ENCODE measurements around the gene B9D1. TPM values are rescaled to one million over a fixed set of nuclear protein-coding genes. Genes with fewer than 3 reads are reported as not detected.

B9D1 gene
- total and polyA plus RNA-seq, 2 of the 13 experiments (the other 11 are each of a cell fraction or from before 2014, with no cell fraction given), result 27.7 to 31.1 TPM

DNA sequence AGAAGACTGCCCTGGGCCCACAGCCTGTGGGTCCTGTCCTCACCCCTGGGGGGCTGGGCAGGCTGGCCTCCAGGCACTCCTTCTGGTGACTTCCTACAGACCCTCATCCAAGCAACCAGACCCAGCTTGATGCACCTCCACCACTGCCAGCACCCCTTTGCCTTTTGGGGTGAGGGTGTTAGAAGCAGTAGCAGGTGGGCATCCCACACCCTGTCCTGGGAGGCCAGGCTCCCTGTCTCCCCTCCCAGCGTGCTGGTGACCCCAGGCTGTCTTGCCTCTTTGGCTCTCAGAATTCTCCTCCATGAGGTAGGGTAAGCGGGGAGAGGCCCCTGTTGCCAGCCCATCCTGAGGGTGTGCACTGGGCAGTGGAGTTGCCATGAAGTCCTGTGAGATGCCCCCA, 33.4 kb downstream of the B9D1 start (continued):
- TF ChIP-seq, protein P1, sequence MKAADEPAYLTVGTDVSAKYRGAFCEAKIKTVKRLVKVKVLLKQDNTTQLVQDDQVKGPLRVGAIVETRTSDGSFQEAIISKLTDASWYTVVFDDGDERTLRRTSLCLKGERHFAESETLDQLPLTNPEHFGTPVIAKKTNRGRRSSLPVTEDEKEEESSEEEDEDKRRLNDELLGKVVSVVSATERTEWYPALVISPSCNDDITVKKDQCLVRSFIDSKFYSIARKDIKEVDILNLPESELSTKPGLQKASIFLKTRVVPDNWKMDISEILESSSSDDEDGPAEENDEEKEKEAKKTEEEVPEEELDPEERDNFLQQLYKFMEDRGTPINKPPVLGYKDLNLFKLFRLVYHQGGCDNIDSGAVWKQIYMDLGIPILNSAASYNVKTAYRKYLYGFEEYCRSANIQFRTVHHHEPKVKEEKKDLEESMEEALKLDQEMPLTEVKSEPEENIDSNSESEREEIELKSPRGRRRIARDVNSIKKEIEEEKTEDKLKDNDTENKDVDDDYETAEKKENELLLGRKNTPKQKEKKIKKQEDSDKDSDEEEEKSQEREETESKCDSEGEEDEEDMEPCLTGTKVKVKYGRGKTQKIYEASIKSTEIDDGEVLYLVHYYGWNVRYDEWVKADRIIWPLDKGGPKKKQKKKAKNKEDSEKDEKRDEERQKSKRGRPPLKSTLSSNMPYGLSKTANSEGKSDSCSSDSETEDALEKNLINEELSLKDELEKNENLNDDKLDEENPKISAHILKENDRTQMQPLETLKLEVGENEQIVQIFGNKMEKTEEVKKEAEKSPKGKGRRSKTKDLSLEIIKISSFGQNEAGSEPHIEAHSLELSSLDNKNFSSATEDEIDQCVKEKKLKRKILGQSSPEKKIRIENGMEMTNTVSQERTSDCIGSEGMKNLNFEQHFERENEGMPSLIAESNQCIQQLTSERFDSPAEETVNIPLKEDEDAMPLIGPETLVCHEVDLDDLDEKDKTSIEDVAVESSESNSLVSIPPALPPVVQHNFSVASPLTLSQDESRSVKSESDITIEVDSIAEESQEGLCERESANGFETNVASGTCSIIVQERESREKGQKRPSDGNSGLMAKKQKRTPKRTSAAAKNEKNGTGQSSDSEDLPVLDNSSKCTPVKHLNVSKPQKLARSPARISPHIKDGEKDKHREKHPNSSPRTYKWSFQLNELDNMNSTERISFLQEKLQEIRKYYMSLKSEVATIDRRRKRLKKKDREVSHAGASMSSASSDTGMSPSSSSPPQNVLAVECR (CRISPR knock-in tag; IDR thresholded peaks at IDR 0.05; ENCODE audit: borderline replicate concordance), result no peak
- TF ChIP-seq, protein P2, sequence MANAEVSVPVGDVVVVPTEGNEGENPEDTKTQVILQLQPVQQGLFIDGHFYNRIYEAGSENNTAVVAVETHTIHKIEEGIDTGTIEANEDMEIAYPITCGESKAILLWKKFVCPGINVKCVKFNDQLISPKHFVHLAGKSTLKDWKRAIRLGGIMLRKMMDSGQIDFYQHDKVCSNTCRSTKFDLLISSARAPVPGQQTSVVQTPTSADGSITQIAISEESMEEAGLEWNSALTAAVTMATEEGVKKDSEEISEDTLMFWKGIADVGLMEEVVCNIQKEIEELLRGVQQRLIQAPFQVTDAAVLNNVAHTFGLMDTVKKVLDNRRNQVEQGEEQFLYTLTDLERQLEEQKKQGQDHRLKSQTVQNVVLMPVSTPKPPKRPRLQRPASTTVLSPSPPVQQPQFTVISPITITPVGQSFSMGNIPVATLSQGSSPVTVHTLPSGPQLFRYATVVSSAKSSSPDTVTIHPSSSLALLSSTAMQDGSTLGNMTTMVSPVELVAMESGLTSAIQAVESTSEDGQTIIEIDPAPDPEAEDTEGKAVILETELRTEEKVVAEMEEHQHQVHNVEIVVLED (CRISPR knock-in tag; IDR thresholded peaks at IDR 0.05; ENCODE audit: borderline replicate concordance), result no peak

DNA sequence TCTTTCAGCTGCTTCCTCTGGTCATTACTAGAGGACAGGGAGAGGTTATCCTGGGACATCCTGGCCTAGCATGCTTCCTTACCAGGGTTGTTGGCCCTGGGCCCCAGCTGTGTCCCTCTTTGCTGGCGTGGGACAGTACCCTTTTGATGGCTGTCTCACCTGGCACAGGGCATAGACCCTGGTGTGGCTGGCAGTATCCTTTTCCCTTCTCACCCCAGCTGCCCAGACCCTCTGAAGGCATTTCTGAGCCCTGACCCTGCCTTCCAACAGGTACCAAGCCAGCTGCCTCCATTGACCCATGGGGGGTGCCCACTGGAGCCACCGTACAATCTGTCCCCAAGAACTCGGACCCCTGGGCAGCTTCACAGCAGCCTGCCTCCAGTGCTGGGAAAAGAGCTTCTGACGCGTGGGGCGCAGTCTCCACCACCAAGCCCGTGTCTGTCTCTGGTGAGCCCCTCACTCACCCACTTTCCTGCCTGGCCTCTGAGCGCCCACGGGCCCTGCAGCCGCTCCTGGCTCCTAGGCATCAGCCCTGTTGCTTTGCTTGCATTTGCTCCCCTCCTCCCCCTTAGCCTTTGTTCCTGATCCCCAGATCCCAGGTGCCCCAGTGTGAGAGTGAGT, 34.0 kb downstream of the B9D1 start:
- H2AFZ ChIP-seq (ENCODE audit: low read length), result no peak overlapping the region
- H3K4me3 ChIP-seq (replicated peaks in 1 of 3; ENCODE audit: insufficient read depth in 1 of 3, low read depth in 2 of 3, low read length in 3 of 3), result no peak overlapping the region
- H3K4me1 ChIP-seq (ENCODE audit: insufficient read depth, low read length), result peaks cover 13% of the 10 kb centered on the region; the same call in 1 of the 2 replicates
- intact Hi-C loops (cut with micrococcal nuclease; ENCODE audit: unreplicated experiment), result no loop called here
- CTCF ChIA-PET (ENCODE audit: low intra/inter-chr PET ratio, low total read pairs), result no interaction called here
- ATAC-seq (no peak), FAIRE-seq (no peak), DNase-seq (ENCODE audit: low spot score) (no peak)
- POLR2A ChIA-PET, result no interaction called here
- no peaks in the 10 kb centered on the region for H3K27me3 ChIP-seq (ENCODE audit: control insufficient read depth in 1 of 2, insufficient read depth in 2 of 2, low read length in 2 of 2)
- no peaks in the 10 kb centered on the region for H4K20me1 ChIP-seq (ENCODE audit: insufficient read depth, low read length)
- H3K27ac ChIP-seq (ENCODE audit: extremely low read length, insufficient read depth, low read length), result no peak overlapping the region
- no peak overlapping the region for H3K4me2 ChIP-seq (ENCODE audit: low read depth, low read length)
- peaks cover 11% of the 10 kb centered on the region; the same call in 1 of the 2 replicates for H3K9me3 ChIP-seq (ENCODE audit: low read length)
- WGBS (ENCODE audit: low lambda C conversion rate), result 92% methylated on average over 4 of the region's 10 CpGs
- H3K36me3 ChIP-seq (replicated peaks in 1 of 2; ENCODE audit: control insufficient read depth in 1 of 2, insufficient read depth in 2 of 2, low read length in 2 of 2), result no peaks in the 10 kb centered on the region; a peak in 2 of 5 replicates
- no peak overlapping the region for H3K9ac ChIP-seq (ENCODE audit: insufficient read depth, low read depth, low read length)
- in situ Hi-C loops (cut with HindIII; ENCODE audit: extremely low pct_ligation_motif_present, low pct_unique_long_range_greater_than_20kb), result no loop called here
- no peaks in the 10 kb centered on the region for H3K79me2 ChIP-seq (ENCODE audit: insufficient read depth, low read length)
- BruUV-seq (replicated peaks), result no TSS peak
- TF ChIP-seq HDAC1 (CRISPR knock-in tag; IDR thresholded peaks at IDR 0.05) (no peak), KDM1A (CRISPR knock-in tag; IDR thresholded peaks at IDR 0.05) (no peak), SP1 (IDR thresholded peaks at IDR 0.05) (no peak), SP1 (CRISPR knock-in tag; IDR thresholded peaks at IDR 0.05) (no peak), GLI4 (CRISPR knock-in tag; IDR thresholded peaks at IDR 0.05; ENCODE audit: borderline replicate concordance) (no peak), ZNF383 (CRISPR knock-in tag; IDR thresholded peaks at IDR 0.05; ENCODE audit: borderline replicate concordance) (no peak), CBX1 (IDR thresholded peaks at IDR 0.05; ENCODE audit: low read depth) (no peak)
- TF ChIP-seq, protein P3, sequence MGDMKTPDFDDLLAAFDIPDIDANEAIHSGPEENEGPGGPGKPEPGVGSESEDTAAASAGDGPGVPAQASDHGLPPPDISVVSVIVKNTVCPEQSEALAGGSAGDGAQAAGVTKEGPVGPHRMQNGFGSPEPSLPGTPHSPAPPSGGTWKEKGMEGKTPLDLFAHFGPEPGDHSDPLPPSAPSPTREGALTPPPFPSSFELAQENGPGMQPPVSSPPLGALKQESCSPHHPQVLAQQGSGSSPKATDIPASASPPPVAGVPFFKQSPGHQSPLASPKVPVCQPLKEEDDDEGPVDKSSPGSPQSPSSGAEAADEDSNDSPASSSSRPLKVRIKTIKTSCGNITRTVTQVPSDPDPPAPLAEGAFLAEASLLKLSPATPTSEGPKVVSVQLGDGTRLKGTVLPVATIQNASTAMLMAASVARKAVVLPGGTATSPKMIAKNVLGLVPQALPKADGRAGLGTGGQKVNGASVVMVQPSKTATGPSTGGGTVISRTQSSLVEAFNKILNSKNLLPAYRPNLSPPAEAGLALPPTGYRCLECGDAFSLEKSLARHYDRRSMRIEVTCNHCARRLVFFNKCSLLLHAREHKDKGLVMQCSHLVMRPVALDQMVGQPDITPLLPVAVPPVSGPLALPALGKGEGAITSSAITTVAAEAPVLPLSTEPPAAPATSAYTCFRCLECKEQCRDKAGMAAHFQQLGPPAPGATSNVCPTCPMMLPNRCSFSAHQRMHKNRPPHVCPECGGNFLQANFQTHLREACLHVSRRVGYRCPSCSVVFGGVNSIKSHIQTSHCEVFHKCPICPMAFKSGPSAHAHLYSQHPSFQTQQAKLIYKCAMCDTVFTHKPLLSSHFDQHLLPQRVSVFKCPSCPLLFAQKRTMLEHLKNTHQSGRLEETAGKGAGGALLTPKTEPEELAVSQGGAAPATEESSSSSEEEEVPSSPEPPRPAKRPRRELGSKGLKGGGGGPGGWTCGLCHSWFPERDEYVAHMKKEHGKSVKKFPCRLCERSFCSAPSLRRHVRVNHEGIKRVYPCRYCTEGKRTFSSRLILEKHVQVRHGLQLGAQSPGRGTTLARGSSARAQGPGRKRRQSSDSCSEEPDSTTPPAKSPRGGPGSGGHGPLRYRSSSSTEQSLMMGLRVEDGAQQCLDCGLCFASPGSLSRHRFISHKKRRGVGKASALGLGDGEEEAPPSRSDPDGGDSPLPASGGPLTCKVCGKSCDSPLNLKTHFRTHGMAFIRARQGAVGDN (CRISPR knock-in tag; IDR thresholded peaks at IDR 0.05), result no peak
- TF ChIP-seq, protein P4, sequence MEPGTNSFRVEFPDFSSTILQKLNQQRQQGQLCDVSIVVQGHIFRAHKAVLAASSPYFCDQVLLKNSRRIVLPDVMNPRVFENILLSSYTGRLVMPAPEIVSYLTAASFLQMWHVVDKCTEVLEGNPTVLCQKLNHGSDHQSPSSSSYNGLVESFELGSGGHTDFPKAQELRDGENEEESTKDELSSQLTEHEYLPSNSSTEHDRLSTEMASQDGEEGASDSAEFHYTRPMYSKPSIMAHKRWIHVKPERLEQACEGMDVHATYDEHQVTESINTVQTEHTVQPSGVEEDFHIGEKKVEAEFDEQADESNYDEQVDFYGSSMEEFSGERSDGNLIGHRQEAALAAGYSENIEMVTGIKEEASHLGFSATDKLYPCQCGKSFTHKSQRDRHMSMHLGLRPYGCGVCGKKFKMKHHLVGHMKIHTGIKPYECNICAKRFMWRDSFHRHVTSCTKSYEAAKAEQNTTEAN (CRISPR knock-in tag; conservative IDR thresholded peaks at IDR 0.05), result no peak
